Measurements from ENCODE around the gene TES. TPM values are rescaled to one million over a fixed set of nuclear protein-coding genes. Genes with fewer than 3 reads are reported as not detected.

Gene TES
- total RNA-seq, 2 donors from 2014 or later = 18.0 to 23.3 TPM

GRCh38 chr7:116249969-116250553 lies 39.7 kb downstream of the TES start:
- DNase-seq (ENCODE audit: low spot score) = no peak
- Histone ChIP-seq H3K27ac (no peak overlapping the region), H3K4me1 (no peaks in the 10 kb centered on the region), H3K27me3 (no peaks in the 10 kb centered on the region), H3K4me3 (no peak overlapping the region), H3K9me3 (peaks cover 0 to 1% of the 10 kb centered on the region in 2 donors), H3K36me3 (peaks cover 19% of the 10 kb centered on the region)
- TF ChIP-seq CTCF (IDR thresholded peaks at IDR 0.05) = peak in 1 of 2 donors; percentile 51

GRCh38 chr7:116251675-116252074 lies 41.3 kb downstream of the TES start:
- H3K36me3 ChIP-seq = peaks cover 19% of the 10 kb centered on the region
- no peaks in the 10 kb centered on the region for H3K27me3 ChIP-seq
- H3K4me3 ChIP-seq = no peak overlapping the region
- no peak for TF ChIP-seq CTCF (IDR thresholded peaks at IDR 0.05)
- H3K4me1 ChIP-seq = no peaks in the 10 kb centered on the region
- DNase-seq (ENCODE audit: low spot score) = no peak
- no peaks in the 10 kb centered on the region for H3K9me3 ChIP-seq
- no peak overlapping the region for H3K27ac ChIP-seq

- H3K27ac ChIP-seq = no peak overlapping the region
- no peaks in the 10 kb centered on the region for H3K4me1 ChIP-seq
- no peak overlapping the region for H3K4me3 ChIP-seq
- H3K27me3 ChIP-seq = no peaks in the 10 kb centered on the region
- no peak for DNase-seq (ENCODE audit: low spot score)
- TF ChIP-seq CTCF (IDR thresholded peaks at IDR 0.05) = no peak
- H3K36me3 ChIP-seq = peaks cover 19% of the 10 kb centered on the region
- H3K9me3 ChIP-seq = no peaks in the 10 kb centered on the region
Observed at GRCh38 chr7:116252249-116252648, 41.9 kb downstream of the TES start.

DNA sequence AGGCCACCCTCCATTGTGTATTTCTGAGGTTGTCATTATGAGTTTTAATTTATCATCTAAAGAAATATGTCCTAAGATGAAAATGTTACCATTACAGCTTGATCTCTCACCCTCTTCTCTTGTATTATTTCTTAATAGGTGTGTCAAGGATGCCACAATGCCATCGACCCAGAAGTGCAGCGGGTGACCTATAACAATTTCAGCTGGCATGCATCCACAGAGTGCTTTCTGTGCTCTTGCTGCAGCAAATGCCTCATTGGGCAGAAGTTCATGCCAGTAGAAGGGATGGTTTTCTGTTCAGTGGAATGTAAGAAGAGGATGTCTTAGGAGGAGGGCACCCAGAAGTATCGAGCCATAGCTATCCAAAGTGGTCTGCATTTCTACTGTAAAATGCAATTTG lies 46.8 kb downstream of the TES start:
- H3K36me3 ChIP-seq = peaks cover 7% of the 10 kb centered on the region

DNA sequence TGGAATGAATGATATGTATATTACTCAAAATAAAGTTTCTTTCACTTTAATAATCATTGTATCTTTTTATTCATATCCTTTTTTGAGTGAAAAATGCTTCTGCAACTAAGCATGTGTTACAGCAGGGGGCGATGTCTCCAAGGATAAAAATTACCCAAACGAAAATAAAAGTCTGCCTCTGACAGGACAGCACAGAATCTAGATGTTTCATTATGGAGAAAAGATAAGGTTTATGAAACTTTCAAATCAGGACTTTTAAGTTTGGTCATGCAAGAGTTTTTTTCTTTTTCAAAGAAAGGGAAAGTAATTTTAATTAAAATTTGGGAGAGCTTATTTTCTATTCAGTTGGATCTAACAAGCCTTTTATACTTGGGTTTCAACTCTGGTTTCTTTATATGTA lies 48.4 kb downstream of the TES start:
- Histone ChIP-seq H3K36me3 (peaks cover 7% of the 10 kb centered on the region), H3K27me3 (no peaks in the 10 kb centered on the region), H3K4me1 (peaks cover 0 to 7% of the 10 kb centered on the region in 2 donors), H3K9me3 (no peaks in the 10 kb centered on the region), H3K4me3 (no peak overlapping the region), H3K27ac (no peak overlapping the region)
- DNase-seq (ENCODE audit: low spot score) = no peak
- peak; percentile 39 to 86 for TF ChIP-seq CTCF (IDR thresholded peaks at IDR 0.05)

More for the DNA sequence above, 46.8 kb downstream of the TES start:
- no peak for TF ChIP-seq CTCF (IDR thresholded peaks at IDR 0.05)
- Histone ChIP-seq H3K27ac (no peak overlapping the region), H3K4me1 (peaks cover 0 to 7% of the 10 kb centered on the region in 2 donors), H3K27me3 (no peaks in the 10 kb centered on the region), H3K9me3 (no peaks in the 10 kb centered on the region), H3K4me3 (no peak overlapping the region)
- no peak for DNase-seq (ENCODE audit: low spot score)

All from right atrium auricular region (tissue), 2 donors.